ENCODE measurements around the gene SLC15A1. TPM values are rescaled to one million over a fixed set of nuclear protein-coding genes. Genes with fewer than 3 reads are reported as not detected.

Gene SLC15A1
- total RNA-seq, 4 donors from 2014 or later, result not detected

DNA sequence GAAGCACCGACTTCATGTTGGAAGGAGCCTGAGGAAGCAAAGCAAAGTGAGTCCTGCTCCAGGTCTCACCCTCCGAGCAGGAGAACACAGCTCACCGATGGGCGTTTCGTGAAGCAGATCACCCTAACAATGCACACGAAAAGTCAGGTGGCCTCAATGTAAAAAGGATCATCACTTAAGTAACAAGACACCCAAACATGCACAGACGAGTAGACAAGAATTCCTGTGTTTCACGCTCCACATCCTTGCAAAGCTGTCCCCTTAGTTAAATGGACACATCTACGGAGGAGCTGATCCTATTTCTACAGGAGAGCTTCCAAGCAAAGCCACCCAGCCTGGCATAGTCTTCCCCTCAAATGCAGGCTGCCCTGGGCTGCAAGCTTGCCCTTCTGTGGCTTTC is 66.2 kb downstream of the SLC15A1 start:
- Histone ChIP-seq H3K27me3 (no peaks in the 10 kb centered on the region), H3K9me3 (no peaks in the 10 kb centered on the region), H3K27ac (no peak overlapping the region), H3K36me3 (no peaks in the 10 kb centered on the region), H3K4me3 (no peak overlapping the region), H3K4me1 (no peaks in the 10 kb centered on the region)
- DNase-seq (no peak), ATAC-seq (no peak)
- TF ChIP-seq, protein P1, sequence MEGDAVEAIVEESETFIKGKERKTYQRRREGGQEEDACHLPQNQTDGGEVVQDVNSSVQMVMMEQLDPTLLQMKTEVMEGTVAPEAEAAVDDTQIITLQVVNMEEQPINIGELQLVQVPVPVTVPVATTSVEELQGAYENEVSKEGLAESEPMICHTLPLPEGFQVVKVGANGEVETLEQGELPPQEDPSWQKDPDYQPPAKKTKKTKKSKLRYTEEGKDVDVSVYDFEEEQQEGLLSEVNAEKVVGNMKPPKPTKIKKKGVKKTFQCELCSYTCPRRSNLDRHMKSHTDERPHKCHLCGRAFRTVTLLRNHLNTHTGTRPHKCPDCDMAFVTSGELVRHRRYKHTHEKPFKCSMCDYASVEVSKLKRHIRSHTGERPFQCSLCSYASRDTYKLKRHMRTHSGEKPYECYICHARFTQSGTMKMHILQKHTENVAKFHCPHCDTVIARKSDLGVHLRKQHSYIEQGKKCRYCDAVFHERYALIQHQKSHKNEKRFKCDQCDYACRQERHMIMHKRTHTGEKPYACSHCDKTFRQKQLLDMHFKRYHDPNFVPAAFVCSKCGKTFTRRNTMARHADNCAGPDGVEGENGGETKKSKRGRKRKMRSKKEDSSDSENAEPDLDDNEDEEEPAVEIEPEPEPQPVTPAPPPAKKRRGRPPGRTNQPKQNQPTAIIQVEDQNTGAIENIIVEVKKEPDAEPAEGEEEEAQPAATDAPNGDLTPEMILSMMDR (IDR thresholded peaks at IDR 0.05 in 4 of 5, conservative IDR thresholded peaks at IDR 0.05 in 1 of 5), result no peak
- TF ChIP-seq POLR2A (IDR thresholded peaks at IDR 0.05), result no peak
- in situ Hi-C loops (cut with MboI; ENCODE audit: low sequenced_read_pairs in 4 of 4), result no loop called here
- intact Hi-C loops (cut with DNase I; ENCODE audit: low total_unique reads), result no loop called here

DNA sequence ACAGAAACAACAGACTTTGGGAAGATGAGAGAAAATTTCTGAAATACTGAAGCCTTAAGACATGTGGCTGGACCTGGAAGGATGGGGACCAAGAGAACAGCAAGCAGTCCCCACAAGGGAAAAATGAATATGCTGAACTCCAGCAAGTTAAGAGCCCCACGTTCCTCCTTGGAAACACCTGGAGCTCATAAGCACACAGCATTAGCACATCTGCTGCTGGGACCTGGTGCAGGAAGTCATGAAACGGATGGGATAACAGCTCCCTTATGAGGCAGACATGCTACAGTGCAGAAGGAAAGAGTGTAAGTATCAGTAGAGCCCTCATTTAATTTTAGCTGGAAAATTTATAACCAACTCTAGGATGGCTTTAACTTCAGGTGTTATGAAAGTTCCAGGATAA is 67.3 kb downstream of the SLC15A1 start:
- Histone ChIP-seq H3K27me3 (no peaks in the 10 kb centered on the region), H3K4me1 (no peaks in the 10 kb centered on the region), H3K27ac (no peak overlapping the region), H3K9me3 (no peaks in the 10 kb centered on the region), H3K4me3 (no peak overlapping the region), H3K36me3 (no peaks in the 10 kb centered on the region)
- in situ Hi-C loops (cut with MboI; ENCODE audit: low sequenced_read_pairs in 4 of 4), result no loop called here
- ATAC-seq (no peak), DNase-seq (no peak)
- intact Hi-C loops (cut with DNase I; ENCODE audit: low total_unique reads), result no loop called here
- no peak for TF ChIP-seq POLR2A (IDR thresholded peaks at IDR 0.05)
- TF ChIP-seq, protein P1 (IDR thresholded peaks at IDR 0.05 in 4 of 5, conservative IDR thresholded peaks at IDR 0.05 in 1 of 5), result no peak

DNA sequence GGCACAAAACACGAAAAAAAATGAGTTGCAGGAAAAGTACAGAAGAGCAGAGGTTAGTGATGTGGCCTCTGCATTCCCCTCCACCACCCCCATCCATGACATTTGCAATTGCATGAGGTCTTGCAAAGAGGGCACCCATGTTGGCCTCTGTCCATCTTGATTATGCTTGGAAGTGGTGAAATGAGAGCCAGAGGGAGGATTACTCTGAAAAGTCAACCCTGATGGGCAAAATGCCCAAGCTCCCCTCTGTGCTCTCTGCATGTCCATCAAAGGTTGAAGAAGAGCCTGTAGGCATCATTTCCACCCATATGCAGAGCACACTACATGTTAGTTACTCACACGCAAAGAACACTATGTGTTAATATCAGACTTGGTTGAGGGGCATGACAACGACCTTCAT is 71.4 kb downstream of the SLC15A1 start:
- Histone ChIP-seq H3K4me3 (no peak overlapping the region), H3K4me1 (no peaks in the 10 kb centered on the region), H3K36me3 (no peaks in the 10 kb centered on the region), H3K27ac (no peak overlapping the region), H3K27me3 (no peaks in the 10 kb centered on the region), H3K9me3 (no peaks in the 10 kb centered on the region)
- in situ Hi-C loops (cut with MboI; ENCODE audit: low sequenced_read_pairs in 4 of 4), result no loop called here
- no peak for TF ChIP-seq POLR2A (IDR thresholded peaks at IDR 0.05)
- TF ChIP-seq, protein P1 (IDR thresholded peaks at IDR 0.05 in 4 of 5, conservative IDR thresholded peaks at IDR 0.05 in 1 of 5), result no peak
- no peak for DNase-seq
- intact Hi-C loops (cut with DNase I; ENCODE audit: low total_unique reads), result no loop called here
- ATAC-seq, result no peak

DNA sequence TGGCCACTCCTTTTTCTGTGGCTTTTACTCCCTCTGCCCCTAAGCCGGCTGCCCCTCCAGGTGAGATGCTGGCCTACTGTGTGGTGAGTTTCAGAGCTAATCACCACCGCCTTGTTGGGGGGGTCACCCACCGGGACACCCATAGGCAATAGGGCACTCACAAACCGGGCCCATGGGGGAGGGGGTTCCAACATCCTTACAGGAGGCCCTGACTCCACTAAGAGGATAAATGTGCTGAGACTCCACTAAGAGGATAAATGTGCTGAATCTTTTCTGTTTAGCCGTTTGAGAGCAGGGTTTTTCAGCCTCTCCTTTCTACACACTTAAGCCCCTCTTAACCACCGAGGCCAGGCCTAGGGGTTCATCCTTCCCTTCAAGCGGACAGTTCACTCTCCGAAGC is 73.7 kb downstream of the SLC15A1 start:
- Histone ChIP-seq H3K9me3 (no peaks in the 10 kb centered on the region), H3K27me3 (no peaks in the 10 kb centered on the region), H3K27ac (no peak overlapping the region), H3K4me3 (no peak overlapping the region), H3K4me1 (no peaks in the 10 kb centered on the region), H3K36me3 (no peaks in the 10 kb centered on the region)
- in situ Hi-C loops (cut with MboI; ENCODE audit: low sequenced_read_pairs in 4 of 4) (no loop called here), intact Hi-C loops (cut with DNase I; ENCODE audit: low total_unique reads) (no loop called here)
- no peak for DNase-seq
- TF ChIP-seq POLR2A (IDR thresholded peaks at IDR 0.05), result no peak
- TF ChIP-seq, protein P1 (IDR thresholded peaks at IDR 0.05 in 4 of 5, conservative IDR thresholded peaks at IDR 0.05 in 1 of 5), result no peak
- no peak for ATAC-seq

DNA sequence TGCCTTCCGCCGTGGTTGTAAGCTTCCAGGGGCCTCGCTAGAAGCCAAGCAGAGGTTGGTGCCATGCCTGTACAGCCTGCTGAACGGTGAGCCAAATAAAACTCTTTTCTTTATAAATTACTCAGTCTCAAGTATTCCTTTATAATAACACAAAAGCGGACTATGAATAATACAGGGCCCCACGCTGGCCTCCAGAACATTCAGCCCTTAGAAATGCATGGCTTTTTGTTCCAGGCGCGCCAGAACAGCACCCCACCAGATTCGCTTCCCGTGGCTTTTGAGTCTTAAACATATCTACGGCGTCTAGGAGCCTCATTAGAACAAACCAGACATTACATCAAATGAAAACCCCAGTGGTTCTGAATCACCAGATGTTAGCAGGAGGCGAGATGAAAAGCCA is 75.1 kb downstream of the SLC15A1 start:
- in situ Hi-C loops (cut with MboI; ENCODE audit: low sequenced_read_pairs in 4 of 4) (no loop called here), intact Hi-C loops (cut with DNase I; ENCODE audit: low total_unique reads) (no loop called here)
- Histone ChIP-seq H3K36me3 (no peaks in the 10 kb centered on the region), H3K27ac (no peak overlapping the region), H3K9me3 (no peaks in the 10 kb centered on the region), H3K4me3 (no peak overlapping the region), H3K4me1 (peaks cover 6 to 10% of the 10 kb centered on the region in 2 donors), H3K27me3 (no peaks in the 10 kb centered on the region)
- ATAC-seq (no peak), DNase-seq (no peak)
- TF ChIP-seq, protein P1 (IDR thresholded peaks at IDR 0.05 in 4 of 5, conservative IDR thresholded peaks at IDR 0.05 in 1 of 5), result no peak
- TF ChIP-seq POLR2A (IDR thresholded peaks at IDR 0.05), result no peak

All from gastrocnemius medialis (tissue), 4 donors.